ENCODE measurements around the gene CFAP77. TPM values are rescaled to one million over a fixed set of nuclear protein-coding genes. Genes with fewer than 3 reads are reported as not detected.
A peak's percentile ranks its signal among the peaks of the same experiment; 100 is the strongest.

Gene CFAP77
- total and polyA plus RNA-seq, 2 of the 8 experiments (the other 6 are each of a cell fraction or from before 2014, with no cell fraction given), result 0.63 to 0.97 TPM

- 75% methylated on average over 7 of the region's 7 CpGs; no CpG with 5 or more reads in 1 of the 2 experiments for WGBS, 2 experiments (ENCODE audit: extremely low coverage in 1 of 2, insufficient coverage in 1 of 2, insufficient read length in 1 of 2, insufficient replicate concordance in 2 of 2, low coverage in 1 of 2, low lambda C conversion rate in 2 of 2, missing lambda C conversion rate in 1 of 2)
- Histone ChIP-seq H3K9ac (replicated peaks in 1 of 4; ENCODE audit: extremely low read depth in 1 of 4, low read depth in 3 of 4, low read length in 3 of 4) (no peak overlapping the region), H4K91ac (replicated peaks; ENCODE audit: insufficient read length, low read length) (peak overlapping the region; percentile 46), H4K8ac (ENCODE audit: extremely low read depth, insufficient read depth, low read length) (no peak overlapping the region; the same call in 1 of the 2 replicates), H3K56ac (replicated peaks; ENCODE audit: insufficient read length, low read depth, low read length) (no peak overlapping the region), H3K18ac (ENCODE audit: extremely low read depth, low read length) (no peak overlapping the region), H2AK5ac (ENCODE audit: low read depth, low read length) (no peak overlapping the region), H4K5ac (ENCODE audit: insufficient read length, low read depth, low read length) (no peak overlapping the region), H3K27ac (ENCODE audit: low read depth, low read length) (no peak overlapping the region), H3K4me3 (ENCODE audit: extremely low read depth in 1 of 4, insufficient read depth in 2 of 4, low read depth in 3 of 4, low read length in 4 of 4) (peak overlapping the region in 1 of 4 experiments; percentile 55; a peak in 4 of 8 replicates), H3K4ac (replicated peaks; ENCODE audit: insufficient read length, low read depth, low read length) (no peak overlapping the region), H3K79me2 (ENCODE audit: control insufficient read depth in 1 of 2, insufficient read depth in 2 of 2, low read length in 2 of 2) (no peaks in the 10 kb centered on the region), H3K4me1 (replicated peaks in 1 of 4; ENCODE audit: control insufficient read depth in 3 of 4, insufficient read depth in 4 of 4, low read length in 3 of 4) (peaks cover 0 to 4% (median 4%) of the 10 kb centered on the region in 4 experiments; a peak in 4 of 7 replicates), H3K23me2 (ENCODE audit: low read depth, low read length) (peaks cover 4% of the 10 kb centered on the region; the same call in 1 of the 2 replicates), H2BK12ac (ENCODE audit: low read depth, low read length) (peak overlapping the region; percentile 87; the same call in 1 of the 2 replicates), H3K4me2 (ENCODE audit: insufficient read depth in 1 of 2, low read depth in 2 of 2, low read length in 2 of 2) (peak overlapping the region; percentile 68 to 86; a peak in 2 of 4 replicates), H2BK15ac (ENCODE audit: low read length) (peak overlapping the region; percentile 7; the same call in 1 of the 2 replicates), H3K79me1 (ENCODE audit: low read depth, low read length) (no peaks in the 10 kb centered on the region), H2AFZ (ENCODE audit: low read length) (peak overlapping the region; percentile 66; the same call in 1 of the 2 replicates), H3K14ac (ENCODE audit: insufficient read length) (no peak overlapping the region), H2BK120ac (replicated peaks; ENCODE audit: low read depth, low read length) (no peak overlapping the region), H3K36me3 (ENCODE audit: control insufficient read depth in 2 of 4, insufficient read depth in 4 of 4, low read length in 3 of 4) (no peaks in the 10 kb centered on the region), H3K27me3 (replicated peaks in 1 of 4; ENCODE audit: control insufficient read depth in 3 of 4, extremely low read depth in 1 of 4, insufficient read depth in 3 of 4, low read length in 3 of 4) (no peaks in the 10 kb centered on the region; a peak in 1 of 7 replicates), H2BK5ac (ENCODE audit: low read depth, low read length) (no peak overlapping the region), H4K20me1 (replicated peaks in 1 of 2; ENCODE audit: control insufficient read depth in 1 of 2, insufficient read depth in 2 of 2, low read length in 2 of 2) (no peaks in the 10 kb centered on the region), H2BK20ac (ENCODE audit: low read length) (no peak overlapping the region), H3K23ac (ENCODE audit: insufficient read length) (no peak overlapping the region), H3K9me3 (ENCODE audit: insufficient read depth in 2 of 2, low read depth in 1 of 2, low read length in 1 of 2) (no peaks in the 10 kb centered on the region)
- ChIA-PET POLR2A (ENCODE audit: partially characterized antibody) (no interaction called here), CTCF (ENCODE audit: partially characterized antibody) (interaction anchor here (0.7 to 5.7 kb wide), 27 partner anchors 10 to 428 kb away, joined by 3 to 66 read pairs (median 4); partner anchors contain the start of gene CFAP77)
- DNase-seq (ENCODE audit: low read depth in 1 of 2, low spot score in 2 of 2) (no peak), FAIRE-seq (no peak)
- TF ChIP-seq FOSL1 (IDR thresholded peaks at IDR 0.05; ENCODE audit: insufficient read depth, low read depth, low read length) (no peak), GTF2F1 (IDR thresholded peaks at IDR 0.05; ENCODE audit: borderline replicate concordance, low read depth, low read length) (no peak), EP300 (IDR thresholded peaks at IDR 0.05; ENCODE audit: borderline replicate concordance in 1 of 2, low read depth in 2 of 2, low read length in 2 of 2) (no peak), RBBP5 (IDR thresholded peaks at IDR 0.05; ENCODE audit: borderline replicate concordance, low read depth, low read length) (no peak), BACH1 (IDR thresholded peaks at IDR 0.05; ENCODE audit: low read length) (no peak), CREB1 (IDR thresholded peaks at IDR 0.05) (no peak), JUND (IDR thresholded peaks at IDR 0.05; ENCODE audit: low read length) (no peak), CEBPB (IDR thresholded peaks at IDR 0.05; ENCODE audit: low read depth, low read length) (no peak), HDAC2 (IDR thresholded peaks at IDR 0.05; ENCODE audit: borderline replicate concordance in 1 of 2, low read depth in 2 of 2, low read length in 2 of 2) (no peak), E2F6 (IDR thresholded peaks at IDR 0.05) (no peak), SIX5 (IDR thresholded peaks at IDR 0.05; ENCODE audit: low read depth, low read length) (no peak), HDAC6 (IDR thresholded peaks at IDR 0.05; ENCODE audit: low read depth, low read length) (no peak), KDM5A (IDR thresholded peaks at IDR 0.05; ENCODE audit: low read length) (no peak), BRCA1 (IDR thresholded peaks at IDR 0.05; ENCODE audit: low read depth, low read length) (no peak)
Observed at GRCh38 chr9:132547052-132547431, 137.0 kb downstream of the CFAP77 start.

Measured in H1 (cell line).